NCI-H226 (cell line): ENCODE data around the gene UBE2J2.
A peak's percentile ranks its signal among the peaks of the same experiment; 100 is the strongest.
"Not testable (repeated sequence)": the region's sequence is repeated elsewhere in the genome, so short reads cannot be mapped to it uniquely, and the experiment has no call there.

Experiments used
- DNase-seq: peaks from one replicate; pipeline ENCODE4 v3.0.0-alpha.2; 2015

The UBE2J2 gene

DNA sequence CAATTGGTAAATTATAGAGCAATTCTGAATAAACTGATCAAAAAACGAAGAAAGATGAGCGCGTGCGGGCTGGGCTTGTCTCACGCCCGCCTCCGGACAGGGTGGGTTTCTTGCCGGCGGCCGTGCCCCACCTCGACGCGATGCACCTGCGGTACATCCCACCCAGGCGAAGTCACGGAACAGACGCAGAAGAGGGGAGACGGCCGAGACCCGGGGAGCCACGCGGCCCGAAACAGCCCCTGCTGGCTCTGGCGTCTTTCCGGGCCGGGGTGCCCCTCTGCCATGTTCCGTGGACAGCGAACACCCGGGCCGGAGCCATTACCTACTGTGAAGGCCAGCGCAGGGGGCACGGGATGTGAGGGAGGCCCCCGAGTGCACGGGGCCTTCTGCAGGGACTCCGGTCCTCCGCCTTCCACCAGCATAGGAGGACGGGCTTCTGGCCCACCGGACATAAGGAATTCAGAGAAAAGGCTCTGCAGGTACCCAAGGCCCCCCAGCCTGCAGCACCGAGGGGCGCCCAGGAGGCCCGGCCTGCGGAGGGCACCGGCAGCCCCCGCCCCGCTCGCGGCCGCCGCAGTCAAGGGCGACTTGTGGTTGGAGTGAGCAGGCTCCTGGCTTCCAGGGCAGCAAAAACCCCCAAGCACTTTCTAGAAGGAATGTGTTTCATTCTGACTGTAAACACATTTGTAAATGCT is 19.5 kb downstream of the UBE2J2 start:
- DNase-seq: no peak

DNA sequence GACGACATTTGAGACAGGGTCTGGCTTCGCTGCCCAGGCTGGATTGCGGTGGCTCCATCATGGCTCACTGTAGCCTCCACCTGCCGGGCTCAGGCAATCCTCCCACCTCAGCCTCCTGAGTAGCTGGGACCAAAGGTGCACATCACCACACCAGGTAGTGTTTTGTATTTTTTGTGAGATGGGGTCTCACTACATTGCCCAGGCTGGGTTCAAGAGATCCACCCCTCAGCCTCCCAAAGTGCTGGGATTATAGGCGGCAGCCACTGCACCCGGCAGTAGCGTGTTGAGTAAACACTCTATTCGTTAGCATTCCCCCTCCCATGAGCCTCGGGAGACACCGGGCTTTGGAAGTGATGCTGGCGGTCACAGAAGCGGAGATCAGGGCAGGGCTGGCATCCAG is 20.3 kb downstream of the UBE2J2 start:
- DNase-seq: no peak

DNA sequence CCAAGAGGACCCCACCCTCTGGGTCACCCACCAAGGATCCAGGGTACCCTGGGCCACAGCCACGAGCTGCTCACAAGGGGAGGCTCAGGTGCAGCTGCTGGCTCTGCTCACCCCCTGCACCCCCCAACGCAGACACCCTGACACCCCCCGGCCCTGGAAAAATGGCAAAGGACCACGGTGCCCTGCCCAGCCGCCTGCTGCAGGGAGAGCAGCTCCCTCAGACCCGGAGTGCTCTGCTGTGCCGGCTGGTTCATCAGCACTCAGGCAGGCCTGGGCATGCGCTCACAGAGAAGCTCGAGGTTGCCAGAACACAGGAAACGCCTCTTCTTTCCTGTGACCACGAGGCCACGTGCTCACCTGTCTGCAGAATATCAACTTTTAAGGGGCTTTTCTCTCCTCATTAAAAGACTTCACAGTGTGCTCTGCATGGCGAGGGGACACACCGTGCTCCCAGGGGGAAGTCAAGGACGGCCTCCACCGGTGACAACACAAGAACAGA is 22.8 kb downstream of the UBE2J2 start:
- no peak for DNase-seq

DNA sequence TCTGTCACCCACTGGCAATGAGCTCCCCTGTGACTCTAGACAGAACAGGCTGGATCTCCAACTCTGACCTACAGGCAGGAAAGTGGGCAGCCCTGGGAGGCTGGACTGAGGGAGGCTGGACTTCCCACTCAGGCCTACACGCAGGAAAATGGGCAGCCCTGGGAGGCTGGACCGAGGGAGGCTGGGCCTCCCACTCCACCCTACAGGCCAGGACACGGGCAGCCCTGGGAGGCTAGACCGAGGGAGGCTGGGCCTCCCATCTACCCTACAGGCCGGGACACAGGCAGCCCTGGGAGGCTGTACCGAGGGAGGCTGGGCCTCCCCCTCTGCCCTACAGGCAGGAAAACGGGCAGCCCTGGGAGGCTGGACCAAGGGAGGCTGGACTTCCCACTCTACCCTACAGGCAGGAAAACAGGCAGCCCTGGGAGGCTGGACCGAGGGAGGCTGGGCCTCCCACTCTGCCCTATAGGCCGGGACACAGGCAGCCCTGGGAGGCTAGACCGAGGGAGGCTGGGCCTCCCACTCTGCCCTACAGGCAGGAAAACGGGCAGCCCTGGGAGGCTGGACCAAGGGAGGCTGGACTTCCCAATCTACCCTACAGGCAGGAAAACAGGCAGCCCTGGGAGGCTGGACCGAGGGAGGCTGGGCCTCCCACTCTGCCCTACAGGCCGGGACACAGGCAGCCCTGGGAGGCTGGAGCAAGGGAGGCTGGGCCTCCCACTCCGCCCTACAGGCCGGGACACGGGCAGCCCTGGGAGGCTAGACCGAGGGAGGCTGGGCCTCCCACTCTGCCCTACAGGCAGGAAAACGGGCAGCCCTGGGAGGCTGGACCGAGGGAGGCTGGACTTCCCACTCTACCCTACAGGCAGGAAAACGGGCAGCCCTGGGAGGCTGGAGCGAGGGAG is 25.4 kb downstream of the UBE2J2 start:
- DNase-seq: not testable (repeated sequence)

- DNase-seq: no peak
Measured at GRCh38 chr1:1247341-1247913, 26.2 kb downstream of the UBE2J2 start.

GRCh38 chr1:1246577-1247340 is 26.9 kb downstream of the UBE2J2 start, which contains the start of gene C1QTNF12:
Gene C1QTNF12, minus strand, starts transcription at chr1:1246722. Its CDS starts 32 bp downstream, at chr1:1246690.
- no peak for DNase-seq

GRCh38 chr1:1245817-1246576 is 27.7 kb downstream of the UBE2J2 start:
- DNase-seq: no peak

- DNase-seq: no peak
Measured at GRCh38 chr1:1245178-1245816, 28.4 kb downstream of the UBE2J2 start.

DNA sequence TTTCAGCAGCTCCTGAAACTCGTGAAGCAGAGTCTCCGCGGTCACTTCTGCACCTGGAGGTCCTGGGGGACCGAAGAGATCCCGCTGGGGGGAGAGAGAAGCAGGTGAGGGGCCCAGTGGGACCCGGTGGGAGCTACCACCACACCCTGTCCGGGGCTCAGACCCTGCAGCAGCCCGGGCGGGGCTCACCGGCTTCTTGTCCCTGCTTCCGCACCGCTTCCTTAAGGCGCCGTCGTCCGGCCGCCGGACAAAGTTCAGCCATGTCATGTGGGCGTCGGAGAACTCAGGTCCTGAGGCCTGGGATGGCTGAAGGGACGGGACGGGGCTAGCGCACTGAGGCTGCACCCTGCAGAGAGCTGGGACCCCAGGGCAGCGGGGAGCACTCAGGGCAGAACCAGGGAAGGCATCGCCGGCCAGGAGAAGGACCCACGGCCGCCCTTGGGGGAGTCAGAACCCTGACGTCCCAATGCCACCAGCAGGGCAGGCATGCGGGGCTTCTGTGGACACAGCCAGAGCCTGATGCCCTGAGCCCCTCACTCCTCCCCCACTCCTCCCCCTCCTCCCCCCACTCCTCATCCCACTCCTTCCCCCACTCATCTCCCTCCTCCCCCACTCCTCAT is 29.4 kb downstream of the UBE2J2 start:
- no peak for DNase-seq

- DNase-seq: no peak
Measured at GRCh38 chr1:1243807-1244191, 29.9 kb downstream of the UBE2J2 start.

GRCh38 chr1:1243266-1243660 is 30.4 kb downstream of the UBE2J2 start:
- DNase-seq: no peak

GRCh38 chr1:1242461-1243265 is 31.0 kb downstream of the UBE2J2 start:
- DNase-seq: no peak

DNA sequence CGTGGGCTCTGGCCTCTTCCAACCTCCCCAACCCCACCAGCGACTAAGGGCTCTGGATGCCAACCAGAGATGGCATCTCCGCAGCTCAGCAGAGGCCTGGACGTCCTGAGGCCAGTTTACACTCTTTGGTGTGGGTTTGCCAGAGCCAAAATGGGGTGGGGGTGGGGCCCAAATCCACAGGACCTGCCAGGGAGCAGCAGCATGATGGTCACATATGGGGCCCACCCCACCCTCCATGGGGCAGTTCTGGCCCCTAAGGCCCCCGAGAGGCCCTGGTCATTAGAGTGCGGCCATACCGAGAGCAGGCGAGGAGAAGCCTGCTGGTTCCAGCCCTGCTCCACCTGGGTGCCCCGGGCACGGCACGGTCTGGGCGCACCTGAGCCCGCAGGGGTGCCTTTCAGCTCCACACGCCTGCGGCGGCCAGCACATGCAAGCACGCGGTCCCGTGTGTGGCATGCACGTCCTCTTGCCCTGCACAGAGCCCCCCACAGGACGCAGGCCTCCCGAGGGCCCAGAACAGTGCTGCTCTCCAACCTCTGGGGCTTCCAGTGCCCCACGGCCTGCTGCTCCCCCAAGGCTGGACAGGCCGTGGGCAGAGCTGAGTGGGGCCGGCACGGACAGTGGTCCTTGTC is 31.9 kb downstream of the UBE2J2 start:
- DNase-seq: no peak

GRCh38 chr1:1240822-1241587 is 32.6 kb downstream of the UBE2J2 start:
- peak; percentile 24 for DNase-seq

GRCh38 chr1:1240348-1240732 is 33.3 kb downstream of the UBE2J2 start:
- no peak for DNase-seq

- no peak for DNase-seq
Measured at GRCh38 chr1:1239614-1240347, 33.9 kb downstream of the UBE2J2 start.

- DNase-seq: no peak
Measured at GRCh38 chr1:1239227-1239613, 34.4 kb downstream of the UBE2J2 start.

DNA sequence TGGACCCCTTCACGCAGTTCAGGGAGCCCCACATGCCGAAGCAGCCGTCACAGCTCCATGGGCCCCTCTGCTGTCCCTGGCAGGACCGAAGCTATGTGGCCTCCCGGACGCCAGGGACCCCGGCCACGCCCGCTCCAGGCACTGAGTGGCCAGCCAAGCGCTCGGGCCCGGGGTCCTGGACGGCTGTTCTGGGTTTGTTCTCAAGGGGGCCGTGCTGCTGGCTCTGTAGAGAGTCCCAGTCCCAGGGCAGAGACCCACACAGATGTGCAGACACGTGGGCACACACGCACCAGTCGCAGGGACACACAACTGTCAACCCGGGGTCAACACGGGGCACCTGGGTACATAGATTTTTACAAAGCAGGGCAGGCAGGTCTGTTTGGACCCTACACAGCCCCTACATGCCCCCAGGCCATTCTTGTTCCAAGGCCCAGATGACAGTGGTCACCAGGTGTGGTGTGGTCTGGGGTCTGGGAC is 34.9 kb downstream of the UBE2J2 start:
- DNase-seq: no peak
